ENCODE data around the gene TRIP10. TPM values are rescaled to one million over a fixed set of nuclear protein-coding genes. Genes with fewer than 3 reads are reported as not detected.
"Not testable (repeated sequence)": the region's sequence is repeated elsewhere in the genome, so short reads cannot be mapped to it uniquely, and the experiment has no call there.

The TRIP10 gene
- total RNA-seq, 1 experiment from 2014 or later: 45.6 TPM

GRCh38 chr19:6766357-6767080 is 27.0 kb downstream of the TRIP10 start:
- no peak for DNase-seq (ENCODE audit: low read depth)

DNA sequence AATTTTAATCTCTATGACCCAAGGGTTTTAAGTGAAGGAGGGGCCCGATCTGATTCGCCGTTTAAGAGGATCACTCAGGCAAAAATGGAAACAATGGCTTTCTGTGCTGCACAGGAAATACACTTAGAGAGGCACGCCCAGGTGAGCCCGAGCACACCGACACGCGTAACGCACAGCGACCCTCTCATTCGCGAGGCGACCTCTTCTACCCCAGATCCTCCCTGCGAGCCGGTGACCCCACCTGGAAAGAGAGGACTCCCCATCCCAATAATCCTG is 27.5 kb downstream of the TRIP10 start:
- DNase-seq (ENCODE audit: low read depth): no peak

- no peak for DNase-seq (ENCODE audit: low read depth)
Observed at GRCh38 chr19:6767357-6768235, 28.1 kb downstream of the TRIP10 start, which contains the start of gene SH2D3A. Gene SH2D3A (minus strand): TSS chr19:6767435. CDS start chr19:6763748, 3,687 bp downstream.

DNA sequence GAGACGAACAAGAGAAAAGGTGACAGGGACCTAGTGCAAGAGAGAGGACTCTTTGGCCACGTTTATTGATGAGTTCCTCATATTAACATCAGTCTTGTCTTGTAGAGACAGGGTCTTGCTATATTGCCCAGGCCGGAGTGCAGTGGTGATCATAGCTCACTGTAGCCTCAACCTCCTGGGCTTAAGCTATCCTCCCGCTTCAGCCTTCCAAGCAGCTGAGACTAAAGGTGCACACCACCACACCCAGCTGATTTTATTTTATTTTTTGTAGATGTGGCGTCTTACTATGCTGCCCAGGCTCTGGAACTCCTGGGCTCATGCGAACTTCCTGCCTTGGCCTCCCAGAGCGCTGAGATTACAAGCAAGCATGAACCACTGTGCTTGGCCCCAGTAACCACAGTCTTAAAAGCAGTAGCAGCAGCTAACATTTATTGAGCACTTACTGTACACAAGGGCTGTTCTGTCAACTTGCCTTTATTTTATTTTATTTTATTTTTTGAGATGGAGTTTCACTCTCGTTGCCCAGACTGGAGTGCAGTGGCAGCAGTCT is 28.8 kb downstream of the TRIP10 start:
- DNase-seq (ENCODE audit: low read depth): no peak

- no peak for DNase-seq (ENCODE audit: low read depth)
Observed at GRCh38 chr19:6769006-6769619, 29.6 kb downstream of the TRIP10 start.

- DNase-seq (ENCODE audit: low read depth): not testable (repeated sequence)
Observed at GRCh38 chr19:6771648-6772027, 32.2 kb downstream of the TRIP10 start.

DNA sequence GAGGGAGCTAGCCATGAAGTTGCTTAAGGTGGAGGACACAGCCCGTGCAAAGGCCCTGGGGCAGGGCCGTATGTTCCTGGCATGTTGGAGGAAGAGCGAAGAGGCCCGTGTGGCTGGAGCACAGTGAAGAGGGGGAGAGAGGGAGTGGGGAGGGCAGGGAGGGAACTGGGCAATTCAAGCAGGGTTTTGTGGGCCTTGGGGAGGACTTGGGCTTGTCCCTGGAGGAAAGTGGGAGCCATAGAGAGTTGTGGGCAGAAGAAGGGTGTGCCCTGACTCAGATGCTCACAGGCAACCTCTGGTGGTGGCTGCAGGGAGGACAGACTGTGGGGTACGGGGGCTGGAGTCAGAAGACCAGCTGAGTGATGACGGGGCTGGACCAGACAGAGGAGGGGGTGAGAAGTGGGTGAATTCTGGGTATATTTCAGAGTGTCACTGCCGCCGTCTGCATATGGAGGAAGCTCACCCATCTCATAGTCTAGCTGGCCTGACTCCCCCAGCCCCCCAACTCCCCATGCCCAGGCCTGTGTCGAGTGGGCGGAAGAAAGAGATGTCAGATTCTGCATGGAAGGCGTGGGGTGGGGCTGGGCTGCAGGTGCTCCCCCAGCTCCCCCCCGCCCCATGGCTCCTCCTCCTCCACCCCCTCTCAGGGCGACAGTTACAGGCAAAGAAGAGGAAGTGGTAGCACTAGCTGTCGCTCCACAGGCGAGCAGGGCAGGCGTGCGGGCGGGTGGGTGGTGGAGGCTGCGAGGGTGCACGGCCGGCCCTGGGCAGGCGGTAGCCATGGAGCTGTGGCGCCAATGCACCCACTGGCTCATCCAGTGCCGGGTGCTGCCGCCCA is 32.8 kb downstream of the TRIP10 start, which contains the start of gene VAV1:
Gene VAV1 (plus strand): TSS at position 681 of the 838 bp plus-strand sequence. CDS start 100 bp downstream, at position 781.
- no peak for DNase-seq (ENCODE audit: low read depth)

DNA sequence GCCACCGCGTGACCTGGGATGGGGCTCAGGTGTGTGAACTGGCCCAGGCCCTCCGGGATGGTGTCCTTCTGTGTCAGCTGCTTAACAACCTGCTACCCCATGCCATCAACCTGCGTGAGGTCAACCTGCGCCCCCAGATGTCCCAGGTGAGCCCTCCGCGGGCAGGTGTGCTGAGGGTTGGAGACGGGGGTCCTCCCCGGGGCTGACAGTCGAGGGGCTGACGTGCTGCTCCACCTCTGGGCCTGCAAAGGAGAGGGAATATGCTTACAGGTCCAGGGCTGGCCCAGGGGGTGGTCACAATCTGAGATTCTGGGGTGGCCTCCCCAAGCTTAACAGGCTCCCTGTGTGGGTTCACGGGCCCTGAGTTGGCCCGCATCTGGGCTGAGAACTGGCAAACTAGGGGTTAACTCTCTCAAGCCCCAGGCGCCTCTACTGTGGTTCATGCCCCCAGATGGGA is 33.4 kb downstream of the TRIP10 start:
- DNase-seq (ENCODE audit: low read depth): no peak

- no peak for DNase-seq (ENCODE audit: low read depth)
Observed at GRCh38 chr19:6773323-6773931, 33.9 kb downstream of the TRIP10 start.

- DNase-seq (ENCODE audit: low read depth): peak; percentile 25
Observed at GRCh38 chr19:6774821-6775707, 35.6 kb downstream of the TRIP10 start.

DNA sequence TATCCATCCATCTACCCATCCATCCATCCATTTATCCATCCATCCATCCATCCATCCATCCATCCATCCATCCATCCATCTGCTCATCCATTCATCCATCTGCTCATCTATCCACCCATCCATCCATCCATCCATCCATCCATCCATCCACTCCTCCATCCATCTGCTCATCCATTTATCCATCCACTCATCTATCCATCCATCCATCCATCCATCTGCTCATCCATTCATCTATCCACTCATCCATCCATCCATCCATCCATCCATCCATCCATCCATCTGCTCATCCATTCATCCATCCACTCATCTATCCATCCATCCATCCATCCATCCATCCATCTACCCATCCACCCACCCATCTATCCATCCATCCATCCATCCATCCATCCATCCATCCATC is 36.6 kb downstream of the TRIP10 start:
- DNase-seq (ENCODE audit: low read depth): not testable (repeated sequence)

DNA sequence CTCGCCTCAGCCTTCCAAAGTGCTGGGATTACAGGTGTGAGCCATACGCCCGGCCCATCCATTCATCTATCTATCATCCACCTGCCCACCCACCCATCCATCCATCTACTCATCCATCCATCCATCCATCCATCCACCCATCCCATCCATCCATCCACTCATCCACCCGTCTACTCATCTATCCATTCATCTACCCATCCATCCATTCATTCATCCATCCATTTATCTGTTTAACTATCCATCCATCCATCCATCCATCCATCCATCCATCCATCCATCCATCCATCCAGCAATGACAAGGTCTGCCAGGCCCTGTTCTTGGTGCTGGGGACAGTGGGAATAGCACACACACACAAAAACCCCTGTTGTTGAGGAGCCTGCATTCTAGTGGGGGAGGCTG is 37.5 kb downstream of the TRIP10 start:
- DNase-seq (ENCODE audit: low read depth): no peak

DNA sequence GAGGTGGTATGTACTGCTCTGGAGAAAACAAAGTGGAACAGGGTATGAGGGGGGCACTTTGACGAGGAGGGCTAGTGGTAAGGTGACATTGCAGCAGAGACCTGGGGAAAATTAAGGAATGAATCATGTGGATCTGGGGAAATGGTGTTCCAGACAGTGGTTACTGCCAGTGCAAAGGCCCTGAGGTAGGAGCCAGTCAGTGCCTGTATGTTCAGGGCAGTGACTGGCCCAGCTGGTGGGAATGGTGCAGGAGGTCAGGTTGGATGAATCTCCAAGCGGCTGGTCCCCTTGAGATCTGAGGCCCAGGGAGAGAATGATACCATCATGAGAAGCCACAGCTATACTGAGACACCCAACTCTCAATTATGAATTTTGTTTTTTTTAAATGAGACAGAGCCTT is 38.0 kb downstream of the TRIP10 start:
- no peak for DNase-seq (ENCODE audit: low read depth)

DNA sequence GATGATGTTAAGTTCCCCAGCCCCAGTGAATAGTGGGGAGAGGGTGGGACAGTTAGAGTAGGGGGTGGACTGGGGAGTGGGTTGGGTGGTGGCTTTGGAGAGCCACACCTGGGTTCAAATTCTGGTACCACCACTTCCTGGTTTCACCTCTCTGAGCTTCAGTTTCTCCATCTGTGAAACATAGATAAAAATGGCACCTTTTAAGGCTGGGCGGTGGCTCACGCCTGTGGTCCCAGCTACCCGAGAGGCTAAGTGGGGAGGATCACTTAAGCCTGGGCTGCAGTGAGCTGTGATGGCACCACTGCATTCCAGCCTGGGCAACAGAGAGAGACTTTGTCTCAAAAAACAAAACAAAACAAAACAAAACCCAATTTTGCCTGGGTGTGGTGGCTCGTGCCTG is 38.9 kb downstream of the TRIP10 start:
- no peak for DNase-seq (ENCODE audit: low read depth)

DNA sequence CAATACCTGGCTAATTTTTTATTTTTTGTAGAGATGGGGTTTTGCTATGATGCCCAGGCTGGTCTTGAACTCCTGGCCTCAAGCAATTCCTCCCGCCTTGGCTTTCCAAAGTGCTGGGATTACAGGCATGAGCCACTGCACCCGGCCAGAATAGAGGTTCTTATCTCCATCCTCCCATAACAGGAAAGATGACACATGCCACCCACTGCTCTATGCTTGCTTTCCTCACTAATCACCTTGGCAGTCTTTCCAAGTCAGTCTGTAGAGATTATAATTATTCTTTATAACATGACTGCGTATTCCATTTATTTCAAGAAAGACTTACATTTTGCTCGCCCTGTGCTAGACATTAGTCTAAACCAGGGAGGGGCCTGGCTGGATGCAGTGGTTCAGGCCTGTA is 39.7 kb downstream of the TRIP10 start:
- DNase-seq (ENCODE audit: low read depth): no peak

GRCh38 chr19:6787393-6787792 is 47.9 kb downstream of the TRIP10 start:
- DNase-seq (ENCODE audit: low read depth): no peak

DNA sequence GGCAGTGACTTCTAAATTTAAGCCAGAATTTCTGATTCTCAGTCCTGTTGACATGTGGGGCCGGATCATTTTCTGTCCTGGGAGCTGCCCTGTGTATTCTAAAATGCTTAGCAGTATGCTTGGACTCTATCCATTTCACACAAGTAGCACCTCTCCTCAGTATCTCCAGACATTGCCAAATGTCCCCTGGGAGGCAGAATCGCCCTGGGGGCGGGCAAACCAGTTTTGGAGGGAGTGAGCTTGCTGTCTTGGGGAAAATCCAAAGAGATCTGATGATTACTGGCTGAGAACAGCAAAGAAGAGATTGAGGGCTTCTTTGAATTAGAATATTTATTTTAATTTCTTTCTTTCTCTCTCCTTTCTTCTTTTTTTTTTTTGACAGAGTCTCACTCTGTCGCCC is 49.4 kb downstream of the TRIP10 start:
- no peak for DNase-seq (ENCODE audit: low read depth)

GRCh38 chr19:6790194-6791128 is 51.0 kb downstream of the TRIP10 start:
- no peak for DNase-seq (ENCODE audit: low read depth)

GRCh38 chr19:6791237-6791636 is 51.8 kb downstream of the TRIP10 start:
- no peak for DNase-seq (ENCODE audit: low read depth)
